NCI-H128 (cell line): ENCODE results near the gene GJA3.

Source experiments
- DNase-seq: peaks from one replicate; lab custom pipeline; 2025; ENCODE audit not compliant: unreplicated experiment; lab: John Stamatoyannopoulos, UW

The GJA3 gene

GRCh38 chr13:20130012-20130411 lies 30.8 kb downstream of the GJA3 start:
- DNase-seq: no peak

DNA sequence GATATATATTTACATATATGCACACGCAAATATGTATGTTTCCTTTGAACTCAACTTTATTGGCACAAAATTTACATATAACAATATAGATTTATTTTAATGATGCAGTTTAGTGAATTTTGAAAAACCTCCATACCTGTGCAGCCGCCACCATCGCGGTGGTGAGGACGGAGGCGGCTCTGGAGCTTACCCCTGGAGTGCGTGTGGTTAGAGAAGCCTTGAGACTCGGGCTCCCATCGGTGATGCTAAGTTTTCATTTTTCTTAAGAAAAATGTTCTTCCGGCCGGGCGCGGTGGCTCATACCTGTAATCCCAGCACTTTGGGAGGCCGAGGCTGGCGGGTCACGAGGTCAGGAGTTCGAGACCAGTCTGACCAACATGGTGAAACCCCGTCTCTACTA lies 31.8 kb downstream of the GJA3 start:
- no peak for DNase-seq

DNA sequence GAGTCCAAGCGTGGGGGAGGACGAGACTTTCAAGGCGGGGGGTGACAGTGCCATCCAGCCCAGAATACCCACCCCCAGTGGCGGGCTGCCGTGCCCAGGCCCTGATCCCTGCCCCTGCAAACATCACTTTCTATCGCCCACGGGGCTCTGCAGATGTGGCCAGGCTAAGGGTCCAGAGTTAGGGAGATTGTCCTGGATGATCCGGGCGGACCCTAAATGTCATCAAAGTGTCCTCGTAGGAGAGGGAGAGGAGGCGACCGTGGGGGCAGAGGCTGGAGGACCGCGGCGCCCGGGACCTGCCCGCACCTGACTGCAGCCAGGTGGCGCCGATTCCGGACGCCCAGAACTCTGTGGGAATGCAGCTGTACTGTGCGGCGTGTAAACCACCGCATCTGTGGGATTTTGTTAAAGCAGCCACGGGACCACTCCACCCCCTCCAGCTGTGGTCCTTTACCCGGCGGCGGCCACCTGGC lies 32.4 kb downstream of the GJA3 start:
- no peak for DNase-seq

DNA sequence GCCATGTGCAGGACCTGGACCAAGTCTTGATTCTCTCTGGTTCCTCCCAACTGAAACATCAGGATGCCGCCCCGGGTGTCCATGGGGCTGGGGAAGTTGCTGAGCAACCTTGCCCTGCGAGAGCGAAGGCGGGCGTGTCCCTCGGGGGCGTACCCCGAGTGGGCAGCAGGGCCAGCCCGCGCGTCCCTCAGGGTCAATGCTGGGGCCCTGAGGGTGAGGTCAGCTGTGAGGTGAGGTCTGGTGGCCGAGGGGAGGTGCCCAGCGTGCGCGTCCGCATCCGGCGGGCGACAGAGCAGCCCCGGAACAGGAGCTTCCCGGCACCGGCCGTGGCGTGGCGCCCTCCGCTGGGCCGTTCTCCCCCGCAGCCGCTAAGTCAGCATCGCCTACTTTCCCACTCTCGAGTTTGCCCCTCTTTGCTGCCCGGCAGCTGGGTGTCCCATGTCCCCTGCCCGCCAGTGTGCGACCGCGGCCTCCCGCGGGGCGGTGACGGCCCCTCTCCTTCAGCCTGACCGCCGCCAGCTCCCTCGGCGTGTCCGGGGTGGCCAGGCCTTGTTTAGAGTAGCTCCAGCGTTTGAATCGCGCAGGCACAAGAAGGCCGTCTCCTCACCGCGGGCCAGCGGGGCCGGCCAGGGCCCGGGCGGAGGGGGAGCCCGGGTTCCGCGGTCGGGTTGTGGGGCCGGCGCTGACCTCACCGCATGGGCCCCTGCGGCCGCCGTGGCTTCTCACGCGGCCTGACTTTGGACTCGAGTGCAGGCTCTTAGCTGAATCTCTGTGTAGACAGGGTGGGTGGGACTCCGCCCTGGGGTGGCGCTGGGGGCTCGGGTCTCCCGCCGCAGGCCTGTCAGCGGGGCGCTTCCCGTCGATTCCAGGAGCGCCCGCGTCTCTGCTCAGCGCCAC lies 33.0 kb downstream of the GJA3 start:
- no peak for DNase-seq

GRCh38 chr13:20127262-20127561 lies 33.6 kb downstream of the GJA3 start:
- DNase-seq: no peak

GRCh38 chr13:20126541-20127261 lies 34.2 kb downstream of the GJA3 start:
- no peak for DNase-seq

DNA sequence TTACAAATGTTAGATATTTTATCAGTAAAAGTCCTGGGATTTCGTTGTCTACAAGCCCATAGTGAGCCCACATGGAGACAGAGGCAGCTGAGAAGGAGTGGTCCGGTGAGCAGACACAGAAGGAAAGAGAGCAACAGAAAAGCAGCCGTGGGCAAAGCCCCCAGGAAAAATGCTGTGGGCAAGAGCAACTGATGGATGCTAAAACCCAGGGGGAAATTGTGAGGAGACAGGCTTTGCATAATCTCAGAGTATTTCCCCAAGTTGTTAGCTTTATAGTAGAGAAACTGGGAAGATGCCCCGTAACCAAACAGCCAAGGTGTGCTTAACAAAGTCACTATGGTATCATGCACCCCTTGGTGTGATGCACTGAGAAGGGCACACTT lies 35.1 kb downstream of the GJA3 start:
- no peak for DNase-seq

GRCh38 chr13:20125129-20125782 lies 35.6 kb downstream of the GJA3 start:
- no peak for DNase-seq

DNA sequence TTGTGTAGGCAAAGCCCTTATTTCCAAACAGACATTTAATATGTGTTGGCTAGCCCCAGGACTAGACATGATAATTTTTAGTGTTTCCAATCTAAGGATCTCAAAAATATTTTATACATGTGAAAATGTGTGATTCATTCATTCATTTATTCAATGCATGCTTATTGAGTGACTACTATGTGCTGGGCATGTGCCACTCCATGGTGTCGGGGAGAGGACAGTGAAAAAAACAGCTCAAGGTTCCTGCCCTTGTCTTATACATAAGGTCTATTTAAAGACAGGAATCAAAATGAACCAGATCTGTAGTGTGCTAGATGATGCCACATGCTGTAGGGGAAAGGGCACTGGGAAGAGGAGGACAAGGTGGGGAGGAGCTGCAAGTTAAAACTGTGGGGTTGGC lies 36.5 kb downstream of the GJA3 start:
- no peak for DNase-seq

DNA sequence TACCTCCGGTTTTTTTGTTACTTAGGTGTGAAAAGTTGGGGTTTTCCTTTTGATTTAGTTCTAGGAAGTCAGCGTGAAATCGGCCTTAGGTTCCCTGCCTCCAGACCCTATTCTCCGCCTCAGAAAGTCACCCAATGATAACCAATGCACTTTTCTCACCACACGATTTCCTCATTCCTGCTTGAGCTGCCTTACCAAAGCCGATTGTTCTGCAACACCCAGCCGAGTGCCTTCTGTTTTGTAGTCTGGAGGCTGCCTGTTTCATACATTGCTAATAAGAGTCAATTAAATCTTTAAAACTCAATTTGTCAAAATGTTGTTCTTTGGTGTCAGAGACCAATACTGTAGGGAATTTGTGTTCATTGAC lies 39.7 kb downstream of the GJA3 start:
- no peak for DNase-seq

DNA sequence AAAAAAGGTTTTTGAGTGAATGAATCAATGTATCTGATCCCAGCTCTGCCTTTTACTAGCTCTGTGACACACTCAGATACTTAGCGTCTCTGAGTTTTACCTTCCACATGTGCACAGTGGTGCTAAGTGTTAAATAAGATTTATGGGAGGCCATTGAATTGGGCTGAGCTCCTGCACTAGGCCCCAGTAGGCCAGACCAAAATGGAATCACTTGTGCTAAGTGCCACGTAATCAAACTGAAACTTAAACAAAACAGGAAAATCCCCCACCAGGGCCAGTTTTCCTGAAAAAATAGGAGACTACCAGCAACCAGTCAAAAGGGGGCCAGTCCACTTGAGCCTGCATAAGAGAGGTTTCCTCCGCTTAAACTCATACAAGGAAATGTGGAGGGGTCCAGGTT lies 40.9 kb downstream of the GJA3 start:
- DNase-seq: no peak

DNA sequence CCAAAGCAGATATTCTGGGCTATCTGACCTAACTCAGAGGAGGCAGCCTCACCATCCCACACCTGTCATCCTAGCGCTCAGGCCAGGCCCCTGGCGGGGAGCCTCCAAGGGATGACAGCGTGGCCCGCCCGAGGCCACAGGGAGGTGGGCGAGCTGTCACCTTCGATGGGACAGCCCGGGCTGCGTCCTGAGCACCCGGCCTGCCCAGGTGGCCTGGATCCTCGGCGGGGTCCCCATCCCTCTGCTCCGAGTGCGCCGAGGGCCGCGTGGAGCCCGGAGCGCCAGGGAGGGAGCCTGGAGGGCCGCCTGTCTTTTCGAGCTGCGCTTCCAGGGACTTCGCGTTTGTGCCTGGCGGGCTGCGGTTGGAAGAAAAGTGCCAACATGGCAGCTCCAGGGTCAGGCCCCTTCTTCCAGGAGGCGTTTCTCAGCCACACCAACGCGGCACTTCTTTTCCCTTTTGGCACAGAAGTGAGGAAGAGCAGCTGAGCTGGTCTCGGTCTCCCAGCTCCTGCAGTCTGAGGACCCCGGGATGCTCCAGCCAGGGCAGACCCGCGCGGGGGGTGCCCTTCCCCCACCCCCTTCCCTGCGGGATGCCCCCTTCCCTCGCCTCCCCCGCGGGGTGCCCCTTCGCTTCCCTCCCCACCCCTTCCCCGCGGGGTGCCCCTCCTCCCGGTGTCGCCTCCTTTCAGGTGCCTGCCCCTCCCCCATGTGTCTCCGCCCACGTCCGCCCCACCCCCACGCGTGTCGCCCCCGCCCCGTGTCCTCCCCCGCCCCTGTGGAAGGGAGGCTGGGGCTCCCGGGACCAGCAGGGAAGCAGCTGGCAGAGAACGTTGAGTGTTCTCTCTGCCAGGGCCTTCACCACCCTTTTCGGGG lies 42.3 kb downstream of the GJA3 start:
- no peak for DNase-seq

GRCh38 chr13:20116213-20116612 lies 44.6 kb downstream of the GJA3 start:
- no peak for DNase-seq

DNA sequence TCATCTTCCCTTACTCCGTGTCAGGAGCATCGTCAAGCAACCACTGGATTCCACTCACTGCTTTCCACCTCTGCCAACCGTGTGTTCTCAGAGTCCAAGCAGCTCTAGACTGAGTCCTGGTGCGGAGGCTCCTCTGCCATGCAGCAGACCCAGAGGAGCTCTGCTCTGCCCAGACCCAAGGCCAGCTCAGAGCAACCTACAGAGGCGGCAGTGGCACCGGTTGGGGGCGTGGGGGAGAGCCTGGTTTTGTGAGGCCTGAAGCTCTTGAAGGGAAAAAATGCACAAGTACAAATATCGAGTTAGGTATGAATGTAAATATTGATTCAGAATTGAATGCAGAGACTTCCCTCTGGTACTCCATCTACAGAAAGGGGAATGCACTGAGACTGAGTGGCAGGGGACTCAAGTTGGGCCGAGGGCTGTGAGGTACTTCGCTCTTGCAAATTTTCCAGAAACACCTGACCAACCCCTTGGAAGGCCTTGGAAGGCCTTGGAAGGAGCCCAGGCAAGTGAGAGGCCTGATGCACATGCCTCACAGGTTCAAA lies 46.7 kb downstream of the GJA3 start:
- no peak for DNase-seq

GRCh38 chr13:20109037-20109436 lies 51.8 kb downstream of the GJA3 start:
- no peak for DNase-seq

- no peak for DNase-seq
Measured at GRCh38 chr13:20106742-20107141, 54.1 kb downstream of the GJA3 start.

GRCh38 chr13:20105161-20105689 lies 55.6 kb downstream of the GJA3 start:
- no peak for DNase-seq

DNA sequence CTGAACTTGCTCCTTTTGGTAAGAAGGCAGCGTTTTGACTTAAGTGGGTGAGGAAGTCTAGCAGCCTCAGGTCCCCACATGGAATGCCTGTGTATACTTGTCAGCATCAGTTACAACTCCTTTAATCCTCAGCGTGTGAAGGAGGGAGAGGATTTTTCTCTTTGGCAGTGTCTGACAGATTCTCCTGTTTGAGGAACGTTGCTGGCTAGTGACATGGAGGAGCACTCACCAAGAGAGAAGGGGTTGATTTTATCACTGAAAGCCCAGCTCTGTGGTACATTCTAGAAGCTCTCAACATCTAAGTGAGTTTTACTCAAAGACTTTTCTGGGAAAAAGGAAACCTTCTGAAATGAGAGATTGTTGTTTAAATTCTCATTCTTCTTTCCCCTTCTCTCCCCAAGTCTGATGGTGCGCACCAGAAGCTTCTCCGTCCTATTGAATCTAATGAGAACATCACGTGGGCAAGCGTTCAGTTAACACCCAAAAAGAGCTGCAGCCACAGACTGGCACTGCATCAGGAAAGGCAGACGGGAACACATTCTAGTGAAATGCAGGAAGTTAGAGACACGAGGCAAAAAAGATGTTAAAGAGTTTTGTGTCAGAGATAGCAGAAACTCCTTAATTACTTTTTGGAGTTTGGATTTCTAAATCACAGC lies 58.2 kb downstream of the GJA3 start:
- no peak for DNase-seq

DNA sequence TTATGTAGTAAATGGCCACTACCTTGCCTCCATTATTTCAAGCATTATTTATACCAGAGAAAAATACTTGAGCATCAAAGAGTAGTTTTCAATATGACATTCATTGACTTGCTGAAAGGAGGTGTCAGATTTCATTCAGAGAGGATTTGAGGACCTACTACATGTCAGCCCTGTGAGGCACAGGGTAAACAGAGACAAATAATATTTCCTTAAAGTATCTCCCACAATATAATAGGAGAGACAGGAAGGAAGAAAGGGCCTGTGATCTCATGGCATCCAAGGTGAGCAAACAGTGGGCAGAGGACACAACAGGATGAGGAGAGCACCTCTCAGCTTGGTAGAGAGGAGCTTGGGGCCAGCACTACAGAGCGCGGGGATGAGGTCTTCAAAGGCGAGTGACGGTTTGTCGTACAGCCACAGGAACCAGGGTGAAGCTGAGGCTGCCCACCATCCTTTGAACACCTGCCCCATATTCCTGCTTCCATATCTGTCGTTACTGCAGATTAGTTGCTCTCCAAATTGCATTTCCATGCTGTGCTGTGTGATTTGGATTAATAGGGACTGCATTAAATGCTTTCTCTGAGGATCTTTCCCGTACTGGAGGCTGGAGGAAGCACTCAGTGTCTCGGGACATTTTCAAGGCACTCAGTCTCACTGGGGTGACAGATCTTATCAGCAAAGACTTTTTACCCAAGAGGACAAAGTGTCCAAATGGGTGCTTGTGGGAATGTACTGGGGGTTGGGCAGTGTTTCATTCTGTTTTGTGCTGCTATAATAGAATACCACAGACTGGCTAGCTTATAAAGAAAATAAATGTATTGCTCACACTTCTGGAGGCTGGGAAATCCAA lies 59.2 kb downstream of the GJA3 start:
- peak; percentile 32 for DNase-seq
